ENCODE data around the gene DNAJC1.

- TF ChIP-seq POLR2A (IDR thresholded peaks at IDR 0.05) = no peak
- TF ChIP-seq CTCF (IDR thresholded peaks at IDR 0.05) = no peak
These were observed 234.5 kb downstream of the DNAJC1 start for GRCh38 chr10:21769041-21769440.
